ENCODE data around the gene SORBS1.

- TF ChIP-seq CTCF (IDR thresholded peaks at IDR 0.05) (no peak), POLR2AphosphoS5 (IDR thresholded peaks at IDR 0.05) (no peak)
These were observed 255.4 kb downstream of the SORBS1 start for GRCh38 chr10:95305606-95306317.
